WI38 (cell line): Measurements from ENCODE around the gene RND1.
"Not testable (repeated sequence)": the region's sequence is repeated elsewhere in the genome, so short reads cannot be mapped to it uniquely, and the experiment has no call there.

Experiments used
- H3K4me3 ChIP-seq: 2 replicates; pipeline ENCODE4 v1.5.1; 2011; ENCODE audit warnings: low read depth, mild to moderate bottlenecking, control low read depth, low read length
- TF ChIP-seq, protein P1 (sequence below): IDR thresholded peaks from 2 replicates; pipeline ENCODE4 v1.5.1; 2012; ENCODE audit warnings: low read depth, mild to moderate bottlenecking, control low read depth, low read length

The RND1 gene

DNA sequence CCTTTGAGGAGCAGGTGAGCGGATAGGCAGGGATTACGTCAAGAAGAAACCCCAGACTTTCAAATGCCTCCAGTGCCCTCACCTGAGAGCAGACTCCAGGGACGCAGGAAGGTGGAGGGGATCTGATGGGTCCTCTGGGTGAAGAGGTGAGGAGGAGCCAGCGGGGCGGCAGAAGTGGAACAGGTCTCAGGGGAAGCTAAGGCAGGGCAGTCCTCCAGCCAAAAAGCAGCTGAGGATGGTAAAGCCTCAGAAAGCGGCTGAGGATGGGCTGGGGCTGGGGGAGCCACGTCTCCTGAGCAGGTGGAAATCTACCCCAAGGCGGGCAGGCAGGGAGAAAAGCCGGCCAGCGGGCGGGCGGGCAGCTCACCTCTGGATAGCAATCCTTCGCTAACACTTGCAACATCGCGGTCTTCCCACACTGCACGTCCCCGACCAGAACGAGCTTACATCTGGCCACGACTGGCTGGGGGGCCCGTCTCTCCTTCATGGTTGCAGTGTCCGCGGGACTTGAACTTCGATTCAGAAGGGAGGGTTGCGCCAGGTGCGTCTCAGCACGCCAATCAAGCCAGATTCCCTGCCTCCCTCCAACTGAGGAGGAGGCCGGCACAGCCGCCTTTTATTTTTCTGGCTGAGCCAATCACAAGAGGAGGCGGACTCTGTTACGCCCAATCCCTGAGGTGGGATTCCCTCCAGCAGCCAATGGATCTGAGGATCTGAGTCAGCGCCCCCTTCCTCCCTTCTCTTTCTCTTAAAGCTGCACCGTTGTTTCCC lies at the start of gene RND1:
RND1 (minus strand) TSS at position 590 of the 771 bp plus-strand sequence; CDS start at position 487, 103 bp downstream.
- peak within 1 kb of the TSS; percentile 68 for H3K4me3 ChIP-seq
- TF ChIP-seq, protein P1, sequence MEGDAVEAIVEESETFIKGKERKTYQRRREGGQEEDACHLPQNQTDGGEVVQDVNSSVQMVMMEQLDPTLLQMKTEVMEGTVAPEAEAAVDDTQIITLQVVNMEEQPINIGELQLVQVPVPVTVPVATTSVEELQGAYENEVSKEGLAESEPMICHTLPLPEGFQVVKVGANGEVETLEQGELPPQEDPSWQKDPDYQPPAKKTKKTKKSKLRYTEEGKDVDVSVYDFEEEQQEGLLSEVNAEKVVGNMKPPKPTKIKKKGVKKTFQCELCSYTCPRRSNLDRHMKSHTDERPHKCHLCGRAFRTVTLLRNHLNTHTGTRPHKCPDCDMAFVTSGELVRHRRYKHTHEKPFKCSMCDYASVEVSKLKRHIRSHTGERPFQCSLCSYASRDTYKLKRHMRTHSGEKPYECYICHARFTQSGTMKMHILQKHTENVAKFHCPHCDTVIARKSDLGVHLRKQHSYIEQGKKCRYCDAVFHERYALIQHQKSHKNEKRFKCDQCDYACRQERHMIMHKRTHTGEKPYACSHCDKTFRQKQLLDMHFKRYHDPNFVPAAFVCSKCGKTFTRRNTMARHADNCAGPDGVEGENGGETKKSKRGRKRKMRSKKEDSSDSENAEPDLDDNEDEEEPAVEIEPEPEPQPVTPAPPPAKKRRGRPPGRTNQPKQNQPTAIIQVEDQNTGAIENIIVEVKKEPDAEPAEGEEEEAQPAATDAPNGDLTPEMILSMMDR: no peak

DNA sequence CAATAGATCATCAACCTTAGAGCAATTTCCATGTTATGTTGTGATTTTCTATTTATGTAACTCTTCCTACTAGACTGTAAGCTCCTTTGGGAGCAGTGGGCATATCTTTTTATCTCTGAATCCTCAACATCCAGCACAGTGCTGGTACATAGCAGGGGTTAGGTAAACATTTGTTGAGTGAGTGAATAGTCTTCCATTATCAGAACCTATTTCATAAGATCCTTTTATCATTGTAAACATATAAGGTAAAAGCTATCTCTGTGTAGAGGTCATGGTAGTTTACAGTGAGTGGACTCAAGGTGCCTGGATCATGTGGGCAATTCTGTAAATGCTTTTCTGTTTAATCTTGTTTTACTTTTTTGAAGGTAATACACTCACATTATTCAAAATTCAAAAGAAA lies 44.5 kb upstream of the RND1 start:
- TF ChIP-seq, protein P1: no peak
- no peak overlapping the region for H3K4me3 ChIP-seq

DNA sequence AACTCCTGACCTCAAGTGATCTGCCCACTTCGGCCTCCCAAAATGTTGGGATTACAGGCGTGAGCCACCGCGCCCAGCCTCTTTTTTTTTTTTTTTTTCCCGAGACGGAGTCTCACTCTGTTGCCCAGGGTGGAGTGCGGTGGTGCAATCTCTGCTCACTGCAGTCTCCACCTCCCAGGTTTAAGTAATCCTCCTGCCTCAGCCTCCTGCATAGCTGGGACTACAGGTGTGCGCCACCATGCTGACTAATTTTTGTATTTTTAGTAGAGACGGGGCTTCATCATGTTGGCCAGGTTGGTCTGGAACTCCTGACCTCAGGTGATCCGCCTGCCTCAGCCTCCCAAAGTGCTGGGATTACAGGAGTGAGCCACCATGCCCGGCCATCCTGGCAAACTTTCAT lies 44.0 kb upstream of the RND1 start:
- not testable (repeated sequence) for H3K4me3 ChIP-seq

DNA sequence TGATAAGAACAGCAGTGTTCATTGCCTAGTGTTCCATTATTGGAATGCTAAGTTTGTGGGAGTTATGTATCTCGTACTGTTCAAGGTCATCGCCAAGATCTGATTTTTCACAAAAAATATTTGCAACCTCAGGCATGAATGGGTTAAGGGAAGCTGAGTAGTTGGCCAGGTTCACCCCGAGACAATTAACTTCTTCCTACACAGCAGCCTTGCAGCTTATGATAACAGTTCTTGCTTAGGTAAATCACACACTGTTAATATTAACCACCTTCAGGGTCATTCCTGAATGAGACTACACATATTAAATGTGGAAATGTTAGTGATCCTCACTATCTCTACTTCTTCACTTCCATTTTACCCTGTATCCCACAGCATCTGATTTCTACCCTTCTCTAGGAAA lies 41.6 kb upstream of the RND1 start:
- no peak overlapping the region for H3K4me3 ChIP-seq
- TF ChIP-seq, protein P1: no peak

DNA sequence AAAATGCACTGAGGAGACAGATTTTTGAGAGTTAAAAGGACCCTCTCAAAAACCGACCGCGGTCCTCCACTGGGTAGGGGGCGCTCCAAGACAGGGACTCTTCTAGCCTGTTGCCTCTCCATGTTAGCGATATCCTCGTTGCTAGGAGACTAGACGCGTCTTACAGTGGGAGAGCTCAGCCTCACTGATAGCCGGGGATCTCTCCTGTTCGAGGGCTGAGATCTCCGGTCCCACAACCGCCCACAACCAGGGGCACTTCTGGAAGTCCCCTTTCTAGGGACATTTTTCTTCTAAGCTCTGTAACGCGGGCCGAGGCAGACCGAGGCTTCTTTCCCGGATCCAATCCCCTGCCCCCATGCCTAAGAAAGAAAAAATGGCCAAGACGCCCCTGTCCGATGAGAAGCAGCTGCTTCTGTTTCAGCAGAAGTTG lies 38.3 kb upstream of the RND1 start:
- H3K4me3 ChIP-seq: peak overlapping the region; percentile 53
- TF ChIP-seq, protein P1: peak; percentile 59

DNA sequence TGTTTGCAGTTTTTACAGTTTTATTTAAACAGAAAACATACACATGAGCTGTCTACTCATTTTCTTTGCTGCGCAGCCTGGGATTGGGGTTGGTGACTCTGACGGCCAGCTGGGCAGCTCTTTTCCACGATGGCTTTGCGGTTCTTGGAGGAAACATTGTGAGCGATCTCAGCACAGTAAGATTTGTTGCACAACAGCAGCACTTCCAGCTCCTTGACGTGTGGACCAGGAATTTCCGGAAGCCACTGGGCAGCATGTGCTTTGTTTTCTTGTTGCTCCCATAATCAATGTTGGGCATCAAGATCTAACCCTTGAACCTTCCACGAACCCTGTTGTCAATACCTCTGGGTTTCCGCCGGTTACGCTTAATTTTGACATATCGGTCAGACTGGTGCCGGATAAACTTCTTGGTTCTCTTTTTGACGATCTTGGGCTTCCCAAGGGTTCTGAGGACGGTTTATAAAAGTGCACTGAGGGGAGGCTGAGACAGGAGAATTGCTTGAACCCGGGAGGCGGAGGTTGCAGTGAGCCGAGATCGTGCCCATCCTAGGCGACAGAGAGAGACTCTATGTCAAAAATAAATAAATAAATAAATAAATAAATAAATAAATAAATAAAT lies 37.8 kb upstream of the RND1 start:
- TF ChIP-seq, protein P1: no peak
- H3K4me3 ChIP-seq: no peak overlapping the region

DNA sequence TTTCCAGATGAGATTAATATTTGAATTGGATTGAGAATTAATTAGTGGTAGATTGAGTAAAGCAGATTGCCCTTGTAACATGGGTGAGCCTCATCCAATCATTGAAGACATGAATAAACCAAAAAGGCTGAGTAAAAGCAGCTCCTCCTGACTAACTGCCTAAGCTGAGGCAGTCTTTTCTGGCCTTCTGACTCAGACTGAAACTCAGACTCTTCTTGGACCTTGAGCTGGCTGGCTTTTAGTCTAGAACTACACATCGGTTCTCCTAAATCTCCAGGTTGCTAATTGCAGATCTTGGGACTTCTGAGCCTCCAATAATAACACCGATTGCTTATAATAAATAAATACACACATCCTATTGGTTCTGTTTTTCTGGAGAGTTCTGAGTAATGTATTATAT lies 35.6 kb upstream of the RND1 start:
- TF ChIP-seq, protein P1: no peak

More for the DNA sequence above, 35.6 kb upstream of the RND1 start:
- no peak overlapping the region for H3K4me3 ChIP-seq
